ENCODE data around the gene HLTF.

The HLTF gene

DNA sequence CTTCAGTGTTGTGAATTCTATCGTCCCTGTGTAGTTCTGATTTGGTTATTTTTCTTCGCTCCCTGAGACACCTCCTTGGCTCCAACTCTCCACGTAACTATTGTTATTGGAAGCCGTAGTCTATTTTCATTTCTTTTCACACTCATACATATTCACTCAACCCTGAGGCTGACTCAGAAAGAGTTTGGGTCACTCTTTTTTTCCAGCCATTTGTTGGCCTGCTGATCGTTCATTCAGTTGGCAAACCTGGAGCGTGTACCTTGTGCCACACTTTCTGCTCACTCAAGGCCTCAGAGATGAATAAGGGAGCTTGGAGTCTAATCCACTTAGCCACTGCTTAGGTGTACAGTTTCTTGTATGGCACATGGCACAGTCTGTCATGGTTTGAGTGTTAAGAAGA, 72.6 kb downstream of the HLTF start:
- peaks cover 0 to 9% (median 0%) of the 10 kb centered on the region in 4 experiments for H3K4me1 ChIP-seq (ENCODE audit: control extremely low read depth in 1 of 4, control insufficient read depth in 4 of 4, insufficient read depth in 4 of 4, low read length in 3 of 4)
- no peak overlapping the region for H3K4me3 ChIP-seq (ENCODE audit: control insufficient read depth in 1 of 7, extremely low read depth in 1 of 7, insufficient read depth in 4 of 7, low read depth in 2 of 7, low read length in 6 of 7)
- no peak overlapping the region for H3K27ac ChIP-seq (ENCODE audit: insufficient read depth in 1 of 2, low read depth in 1 of 2, low read length in 2 of 2, poor library complexity in 1 of 2, severe bottlenecking in 2 of 2)
- H3K27me3 ChIP-seq (replicated peaks in 2 of 5; ENCODE audit: control insufficient read depth in 4 of 5, insufficient read depth in 5 of 5, low read length in 4 of 5) = no peaks in the 10 kb centered on the region
- no peak for DNase-seq
- H3K9me3 ChIP-seq (ENCODE audit: control extremely low read depth in 1 of 5, control insufficient read depth in 4 of 5, insufficient read depth in 2 of 5, low read depth in 1 of 5, low read length in 4 of 5) = no peaks in the 10 kb centered on the region
- ChIA-PET CTCF (no interaction called here), POLR2A (no interaction called here)
- H3K36me3 ChIP-seq (ENCODE audit: control insufficient read depth in 4 of 4, insufficient read depth in 4 of 4, low read length in 3 of 4) = peaks cover 13 to 54% (median 29%) of the 10 kb centered on the region in 4 experiments
- WGBS (ENCODE audit: insufficient coverage) = 100% methylated on average over 2 of the region's 6 CpGs

DNA sequence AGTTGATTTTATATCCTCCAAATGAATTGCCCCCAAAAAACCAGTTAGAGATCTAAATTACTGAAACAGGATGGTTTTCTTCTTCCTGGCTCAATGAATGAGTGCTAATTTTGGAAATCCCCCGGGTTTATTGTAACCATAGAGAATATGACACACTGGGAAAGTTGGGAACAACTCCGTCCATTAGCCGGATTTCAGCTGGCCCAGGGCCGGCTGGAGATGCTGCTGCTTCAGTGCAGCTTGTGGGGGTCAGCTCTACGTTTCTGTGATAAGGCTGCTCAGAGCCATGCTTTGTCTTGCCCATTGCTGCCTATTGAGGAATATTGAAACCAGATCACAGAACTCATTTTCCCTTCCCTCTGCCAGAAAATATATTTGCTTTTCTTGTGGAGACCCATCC, 74.7 kb downstream of the HLTF start:
- Histone ChIP-seq H3K9me3 (ENCODE audit: control extremely low read depth in 1 of 5, control insufficient read depth in 4 of 5, insufficient read depth in 2 of 5, low read depth in 1 of 5, low read length in 4 of 5) (no peaks in the 10 kb centered on the region), H3K27ac (ENCODE audit: insufficient read depth in 1 of 2, low read depth in 1 of 2, low read length in 2 of 2, poor library complexity in 1 of 2, severe bottlenecking in 2 of 2) (no peak overlapping the region), H3K36me3 (ENCODE audit: control insufficient read depth in 4 of 4, insufficient read depth in 4 of 4, low read length in 3 of 4) (peaks cover 18 to 61% (median 42%) of the 10 kb centered on the region in 4 experiments), H3K4me3 (ENCODE audit: control insufficient read depth in 1 of 7, extremely low read depth in 1 of 7, insufficient read depth in 4 of 7, low read depth in 2 of 7, low read length in 6 of 7) (no peak overlapping the region), H3K4me1 (ENCODE audit: control extremely low read depth in 1 of 4, control insufficient read depth in 4 of 4, insufficient read depth in 4 of 4, low read length in 3 of 4) (peaks cover 0 to 9% (median 0%) of the 10 kb centered on the region in 4 experiments), H3K27me3 (replicated peaks in 2 of 5; ENCODE audit: control insufficient read depth in 4 of 5, insufficient read depth in 5 of 5, low read length in 4 of 5) (no peaks in the 10 kb centered on the region)
- DNase-seq = no peak
- WGBS (ENCODE audit: insufficient coverage) = 99% methylated on average over 5 of the region's 5 CpGs
- ChIA-PET CTCF (no interaction called here), POLR2A (no interaction called here)

DNA sequence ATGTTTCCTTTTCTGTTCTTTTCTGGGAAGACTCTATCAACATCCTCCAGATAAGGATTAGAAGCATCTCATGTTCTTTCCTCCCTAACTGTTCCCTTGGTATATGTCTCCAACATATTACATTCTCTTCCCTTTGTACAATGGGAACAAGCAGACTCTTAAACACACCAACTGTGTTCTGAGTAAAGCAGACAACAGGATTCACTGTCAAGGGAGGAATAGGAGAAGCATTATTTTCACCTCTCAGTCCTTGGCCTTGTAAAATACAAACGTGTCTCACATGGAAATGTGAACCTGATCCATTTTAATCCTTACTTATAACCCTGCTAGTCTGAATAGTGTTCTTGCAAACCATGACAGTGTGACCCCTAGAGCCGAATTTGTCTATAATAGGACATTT, 75.4 kb downstream of the HLTF start:
- H3K27ac ChIP-seq (ENCODE audit: insufficient read depth in 1 of 2, low read depth in 1 of 2, low read length in 2 of 2, poor library complexity in 1 of 2, severe bottlenecking in 2 of 2) = no peak overlapping the region
- WGBS (ENCODE audit: insufficient coverage) = 83% methylated on average over 1 of the region's 2 CpGs
- no peak for DNase-seq
- H3K4me3 ChIP-seq (ENCODE audit: control insufficient read depth in 1 of 7, extremely low read depth in 1 of 7, insufficient read depth in 4 of 7, low read depth in 2 of 7, low read length in 6 of 7) = no peak overlapping the region
- H3K36me3 ChIP-seq (ENCODE audit: control insufficient read depth in 4 of 4, insufficient read depth in 4 of 4, low read length in 3 of 4) = peaks cover 18 to 57% (median 42%) of the 10 kb centered on the region in 4 experiments
- H3K9me3 ChIP-seq (ENCODE audit: control extremely low read depth in 1 of 5, control insufficient read depth in 4 of 5, insufficient read depth in 2 of 5, low read depth in 1 of 5, low read length in 4 of 5) = no peaks in the 10 kb centered on the region
- POLR2A ChIA-PET = no interaction called here
- H3K27me3 ChIP-seq (replicated peaks in 2 of 5; ENCODE audit: control insufficient read depth in 4 of 5, insufficient read depth in 5 of 5, low read length in 4 of 5) = no peaks in the 10 kb centered on the region
- H3K4me1 ChIP-seq (ENCODE audit: control extremely low read depth in 1 of 4, control insufficient read depth in 4 of 4, insufficient read depth in 4 of 4, low read length in 3 of 4) = peaks cover 0 to 9% (median 0%) of the 10 kb centered on the region in 4 experiments
- CTCF ChIA-PET = no interaction called here

DNA sequence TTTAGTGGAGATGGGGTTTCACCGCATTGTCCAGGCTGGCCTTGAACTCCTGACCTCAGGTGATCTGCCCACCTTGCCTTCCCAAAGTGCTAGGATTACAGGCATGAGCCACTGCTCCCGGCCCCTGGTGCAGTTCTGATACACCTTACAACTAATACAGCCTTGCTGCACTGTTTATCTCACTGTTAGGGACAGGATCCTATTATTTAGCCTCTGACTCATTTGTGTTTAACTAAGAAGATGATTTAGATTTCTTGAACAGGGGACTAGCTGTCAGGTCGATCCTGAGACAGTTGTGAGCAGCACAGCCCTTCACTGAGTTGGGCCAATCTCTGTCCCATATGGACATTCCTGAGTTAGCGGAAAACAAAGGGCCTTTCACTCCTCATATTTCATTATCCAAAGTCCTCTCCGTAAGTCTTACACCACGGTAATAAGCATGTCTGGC, 75.8 kb downstream of the HLTF start:
- Histone ChIP-seq H3K27ac (ENCODE audit: insufficient read depth in 1 of 2, low read depth in 1 of 2, low read length in 2 of 2, poor library complexity in 1 of 2, severe bottlenecking in 2 of 2) (no peak overlapping the region), H3K4me1 (ENCODE audit: control extremely low read depth in 1 of 4, control insufficient read depth in 4 of 4, insufficient read depth in 4 of 4, low read length in 3 of 4) (peaks cover 0 to 9% (median 0%) of the 10 kb centered on the region in 4 experiments), H3K27me3 (replicated peaks in 2 of 5; ENCODE audit: control insufficient read depth in 4 of 5, insufficient read depth in 5 of 5, low read length in 4 of 5) (no peaks in the 10 kb centered on the region), H3K36me3 (ENCODE audit: control insufficient read depth in 4 of 4, insufficient read depth in 4 of 4, low read length in 3 of 4) (peaks cover 18 to 54% (median 42%) of the 10 kb centered on the region in 4 experiments), H3K9me3 (ENCODE audit: control extremely low read depth in 1 of 5, control insufficient read depth in 4 of 5, insufficient read depth in 2 of 5, low read depth in 1 of 5, low read length in 4 of 5) (no peaks in the 10 kb centered on the region), H3K4me3 (ENCODE audit: control insufficient read depth in 1 of 7, extremely low read depth in 1 of 7, insufficient read depth in 4 of 7, low read depth in 2 of 7, low read length in 6 of 7) (no peak overlapping the region)
- ChIA-PET CTCF (no interaction called here), POLR2A (no interaction called here)
- DNase-seq = no peak
- 92% methylated on average over 6 of the region's 6 CpGs for WGBS (ENCODE audit: insufficient coverage)

DNA sequence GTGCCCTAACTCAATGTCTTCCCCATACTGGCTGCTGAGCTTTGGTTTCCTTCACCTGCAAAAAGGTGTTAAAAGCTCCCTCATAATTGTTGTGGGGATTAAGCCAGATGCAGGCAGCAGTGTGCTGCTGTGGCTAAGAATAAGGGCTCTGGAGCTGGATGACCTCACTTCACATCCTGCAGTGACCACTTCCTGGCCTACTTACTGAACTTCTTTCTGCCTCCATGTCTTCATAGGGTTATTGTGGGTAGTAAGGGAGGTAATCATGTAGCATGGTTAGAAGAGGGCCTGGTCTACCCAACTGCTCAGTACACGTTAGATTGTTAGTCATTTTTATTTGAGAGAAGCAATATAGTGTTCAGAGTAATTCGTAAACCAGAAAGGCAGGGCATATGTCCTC, 76.6 kb downstream of the HLTF start:
- DNase-seq = peak in 2 of 3 donors; percentile 26 to 42
- no peak overlapping the region for H3K27ac ChIP-seq (ENCODE audit: insufficient read depth in 1 of 2, low read depth in 1 of 2, low read length in 2 of 2, poor library complexity in 1 of 2, severe bottlenecking in 2 of 2)
- peaks cover 18 to 51% (median 42%) of the 10 kb centered on the region in 4 experiments for H3K36me3 ChIP-seq (ENCODE audit: control insufficient read depth in 4 of 4, insufficient read depth in 4 of 4, low read length in 3 of 4)
- H3K9me3 ChIP-seq (ENCODE audit: control extremely low read depth in 1 of 5, control insufficient read depth in 4 of 5, insufficient read depth in 2 of 5, low read depth in 1 of 5, low read length in 4 of 5) = no peaks in the 10 kb centered on the region
- H3K4me3 ChIP-seq (ENCODE audit: control insufficient read depth in 1 of 7, extremely low read depth in 1 of 7, insufficient read depth in 4 of 7, low read depth in 2 of 7, low read length in 6 of 7) = no peak overlapping the region
- ChIA-PET CTCF (interaction anchor here (0.6 to 1.2 kb wide), 3 partner anchors 9 to 34 kb away, joined by 3 to 5 read pairs (median 4); no protein-coding TSS in a partner anchor), POLR2A (interaction anchor here (0.6 kb wide), 1 partner anchor 18 kb away, joined by 4 read pairs; the partner anchor contains the start of gene GYG1)
- 100% methylated on average over 2 of the region's 2 CpGs for WGBS (ENCODE audit: insufficient coverage)
- no peaks in the 10 kb centered on the region for H3K27me3 ChIP-seq (replicated peaks in 2 of 5; ENCODE audit: control insufficient read depth in 4 of 5, insufficient read depth in 5 of 5, low read length in 4 of 5)
- H3K4me1 ChIP-seq (ENCODE audit: control extremely low read depth in 1 of 4, control insufficient read depth in 4 of 4, insufficient read depth in 4 of 4, low read length in 3 of 4) = peaks cover 0 to 9% (median 0%) of the 10 kb centered on the region in 4 experiments

DNA sequence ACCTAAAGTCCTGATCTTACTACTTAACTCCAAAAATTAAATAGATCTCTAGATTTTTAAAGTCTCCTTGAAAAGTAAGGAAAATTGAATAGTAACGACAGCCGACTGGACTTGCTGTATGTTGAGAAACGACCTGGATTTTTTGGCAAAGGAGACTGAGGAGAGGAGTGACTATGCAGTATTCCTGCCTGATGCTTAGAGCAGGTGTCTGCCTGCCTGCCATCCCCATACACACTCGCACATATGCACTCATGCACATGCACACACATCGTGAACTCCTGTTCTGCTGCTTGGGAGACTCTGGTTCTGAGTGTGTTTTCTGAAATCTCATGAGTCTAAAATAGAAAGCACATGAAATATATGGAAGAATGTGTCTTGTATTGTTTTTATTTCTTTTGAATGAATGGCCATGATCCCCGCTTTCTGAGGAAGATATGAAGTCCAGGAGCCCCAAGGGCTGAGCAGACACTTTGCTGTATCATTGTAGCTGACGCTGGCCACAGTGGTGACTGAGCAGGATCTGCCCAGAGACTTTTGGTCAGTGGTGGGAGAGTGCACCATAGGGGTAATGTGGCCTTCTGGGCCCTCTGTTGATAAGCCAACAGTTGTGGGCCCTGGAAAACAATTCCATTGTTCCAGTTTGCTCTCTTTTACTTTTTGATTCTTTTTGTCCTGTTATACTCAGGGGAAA, 78.6 kb downstream of the HLTF start:
- H3K36me3 ChIP-seq (ENCODE audit: control insufficient read depth in 4 of 4, insufficient read depth in 4 of 4, low read length in 3 of 4) = peaks cover 15 to 57% (median 43%) of the 10 kb centered on the region in 4 experiments
- 100% methylated on average over 5 of the region's 7 CpGs for WGBS (ENCODE audit: insufficient coverage)
- DNase-seq = no peak

GRCh38 chr3:149005416-149005815, 80.9 kb downstream of the HLTF start:
- CTCF ChIA-PET = no interaction called here

More for the DNA sequence above, 78.6 kb downstream of the HLTF start:
- no peaks in the 10 kb centered on the region for H3K9me3 ChIP-seq (ENCODE audit: control extremely low read depth in 1 of 5, control insufficient read depth in 4 of 5, insufficient read depth in 2 of 5, low read depth in 1 of 5, low read length in 4 of 5)
- peaks cover 0 to 9% (median 0%) of the 10 kb centered on the region in 4 experiments for H3K4me1 ChIP-seq (ENCODE audit: control extremely low read depth in 1 of 4, control insufficient read depth in 4 of 4, insufficient read depth in 4 of 4, low read length in 3 of 4)
- H3K27me3 ChIP-seq (replicated peaks in 2 of 5; ENCODE audit: control insufficient read depth in 4 of 5, insufficient read depth in 5 of 5, low read length in 4 of 5) = no peaks in the 10 kb centered on the region
- CTCF ChIA-PET = no interaction called here
- H3K4me3 ChIP-seq (ENCODE audit: control insufficient read depth in 1 of 7, extremely low read depth in 1 of 7, insufficient read depth in 4 of 7, low read depth in 2 of 7, low read length in 6 of 7) = no peak overlapping the region
- POLR2A ChIA-PET = no interaction called here
- no peak overlapping the region for H3K27ac ChIP-seq (ENCODE audit: insufficient read depth in 1 of 2, low read depth in 1 of 2, low read length in 2 of 2, poor library complexity in 1 of 2, severe bottlenecking in 2 of 2)

More at GRCh38 chr3:149005416-149005815, 80.9 kb downstream of the HLTF start:
- Histone ChIP-seq H3K9me3 (ENCODE audit: control extremely low read depth in 1 of 5, control insufficient read depth in 4 of 5, insufficient read depth in 2 of 5, low read depth in 1 of 5, low read length in 4 of 5) (no peaks in the 10 kb centered on the region), H3K27me3 (replicated peaks in 2 of 5; ENCODE audit: control insufficient read depth in 4 of 5, insufficient read depth in 5 of 5, low read length in 4 of 5) (no peaks in the 10 kb centered on the region), H3K36me3 (ENCODE audit: control insufficient read depth in 4 of 4, insufficient read depth in 4 of 4, low read length in 3 of 4) (peaks cover 13 to 43% (median 30%) of the 10 kb centered on the region in 4 experiments), H3K4me1 (ENCODE audit: control extremely low read depth in 1 of 4, control insufficient read depth in 4 of 4, insufficient read depth in 4 of 4, low read length in 3 of 4) (peaks cover 0 to 9% (median 0%) of the 10 kb centered on the region in 4 experiments), H3K27ac (ENCODE audit: insufficient read depth in 1 of 2, low read depth in 1 of 2, low read length in 2 of 2, poor library complexity in 1 of 2, severe bottlenecking in 2 of 2) (no peak overlapping the region), H3K4me3 (ENCODE audit: control insufficient read depth in 1 of 7, extremely low read depth in 1 of 7, insufficient read depth in 4 of 7, low read depth in 2 of 7, low read length in 6 of 7) (no peak overlapping the region)
- no peak for DNase-seq
- WGBS (ENCODE audit: insufficient coverage) = no CpG with 5 or more reads among the region's 1 CpG
- POLR2A ChIA-PET = no interaction called here
